ENCODE measurements around the gene PRMT1.

DNA sequence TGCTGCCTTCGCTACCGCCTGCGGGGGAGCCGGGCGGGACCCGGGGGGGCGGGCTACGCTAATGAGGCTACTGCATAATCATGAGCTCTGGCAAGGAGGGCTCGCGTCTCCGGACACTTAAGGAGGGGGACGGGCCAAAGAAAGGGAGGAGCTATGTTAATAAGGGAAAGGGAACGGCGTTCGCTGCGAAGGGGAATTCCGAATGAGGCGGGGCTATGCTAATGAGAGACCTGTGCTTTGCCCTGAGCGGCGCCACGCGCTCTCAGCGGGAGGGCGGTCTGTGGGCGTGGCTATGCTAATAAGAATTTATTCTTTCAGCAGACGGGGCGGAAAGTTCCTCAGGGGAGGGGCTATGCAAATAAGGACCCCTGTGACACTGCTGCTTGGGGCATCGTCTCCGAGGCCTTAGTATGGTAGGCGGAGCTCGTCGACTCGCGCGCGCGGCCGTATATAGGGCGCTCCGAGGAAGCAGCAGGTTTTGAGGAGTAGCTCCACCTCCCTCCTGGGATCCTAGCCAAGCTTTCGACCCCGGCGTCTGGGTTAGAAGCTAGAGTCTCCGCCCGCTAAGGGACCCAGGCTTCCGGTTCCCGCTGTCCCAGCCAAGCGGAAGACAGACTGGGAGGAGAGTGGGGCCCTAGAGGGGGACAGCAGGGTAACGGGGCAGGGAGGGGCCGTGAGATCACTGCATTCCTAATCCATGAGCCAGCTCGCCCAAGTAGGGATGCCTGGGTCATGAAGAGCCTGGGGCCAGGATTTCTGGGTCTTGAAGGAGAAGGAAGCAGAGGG, 36.8 kb upstream of the PRMT1 start, which contains the start of gene RRAS:
- TF ChIP-seq, protein P1, sequence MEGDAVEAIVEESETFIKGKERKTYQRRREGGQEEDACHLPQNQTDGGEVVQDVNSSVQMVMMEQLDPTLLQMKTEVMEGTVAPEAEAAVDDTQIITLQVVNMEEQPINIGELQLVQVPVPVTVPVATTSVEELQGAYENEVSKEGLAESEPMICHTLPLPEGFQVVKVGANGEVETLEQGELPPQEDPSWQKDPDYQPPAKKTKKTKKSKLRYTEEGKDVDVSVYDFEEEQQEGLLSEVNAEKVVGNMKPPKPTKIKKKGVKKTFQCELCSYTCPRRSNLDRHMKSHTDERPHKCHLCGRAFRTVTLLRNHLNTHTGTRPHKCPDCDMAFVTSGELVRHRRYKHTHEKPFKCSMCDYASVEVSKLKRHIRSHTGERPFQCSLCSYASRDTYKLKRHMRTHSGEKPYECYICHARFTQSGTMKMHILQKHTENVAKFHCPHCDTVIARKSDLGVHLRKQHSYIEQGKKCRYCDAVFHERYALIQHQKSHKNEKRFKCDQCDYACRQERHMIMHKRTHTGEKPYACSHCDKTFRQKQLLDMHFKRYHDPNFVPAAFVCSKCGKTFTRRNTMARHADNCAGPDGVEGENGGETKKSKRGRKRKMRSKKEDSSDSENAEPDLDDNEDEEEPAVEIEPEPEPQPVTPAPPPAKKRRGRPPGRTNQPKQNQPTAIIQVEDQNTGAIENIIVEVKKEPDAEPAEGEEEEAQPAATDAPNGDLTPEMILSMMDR (IDR thresholded peaks at IDR 0.05), result peak in 1 of 4 experiments; percentile 21
- peak; percentile 75 for TF ChIP-seq POLR2A (IDR thresholded peaks at IDR 0.05)
